ENCODE data around the gene RNASE1. TPM values are rescaled to one million over a fixed set of nuclear protein-coding genes. Genes with fewer than 3 reads are reported as not detected.

The RNASE1 gene
- total and polyA plus RNA-seq, 9 of the 15 experiments (the other 6 are each of a cell fraction or from before 2014, with no cell fraction given), result 6.4 to 33.3 (median 13.9) TPM

- TF ChIP-seq ARHGAP35 (IDR thresholded peaks at IDR 0.05; ENCODE audit: partially characterized antibody) (no peak), ZNF324 (CRISPR knock-in tag; IDR thresholded peaks at IDR 0.05) (no peak), ZFPM2 (CRISPR knock-in tag; IDR thresholded peaks at IDR 0.05) (no peak), KAT2B (IDR thresholded peaks at IDR 0.05; ENCODE audit: low read depth, low read length) (no peak), NR0B1 (IDR thresholded peaks at IDR 0.05; ENCODE audit: partially characterized antibody) (no peak), ZNF444 (CRISPR knock-in tag; IDR thresholded peaks at IDR 0.05) (no peak), ZNF445 (CRISPR knock-in tag; IDR thresholded peaks at IDR 0.05; ENCODE audit: low read depth) (no peak), ZNF586 (CRISPR knock-in tag; conservative IDR thresholded peaks at IDR 0.05) (no peak), ZFX (CRISPR knock-in tag; IDR thresholded peaks at IDR 0.05) (no peak), POLR2AphosphoS5 (IDR thresholded peaks at IDR 0.05; ENCODE audit: control insufficient read depth, insufficient read depth, low read depth, low read length) (no peak), PHF8 (IDR thresholded peaks at IDR 0.05; ENCODE audit: borderline replicate concordance, low read length) (0 out of 2 replicates have a peak, but pooled peaks have one; percentile 19), GTF3C2 (IDR thresholded peaks at IDR 0.05; ENCODE audit: borderline replicate concordance, extremely low read depth, insufficient read length) (no peak), CC2D1A (IDR thresholded peaks at IDR 0.05) (no peak), IFI16 (CRISPR knock-in tag; IDR thresholded peaks at IDR 0.05) (no peak), ZNF217 (CRISPR knock-in tag; IDR thresholded peaks at IDR 0.05) (no peak), PRMT5 (CRISPR knock-in tag; IDR thresholded peaks at IDR 0.05) (no peak)
- TF ChIP-seq, protein P1, sequence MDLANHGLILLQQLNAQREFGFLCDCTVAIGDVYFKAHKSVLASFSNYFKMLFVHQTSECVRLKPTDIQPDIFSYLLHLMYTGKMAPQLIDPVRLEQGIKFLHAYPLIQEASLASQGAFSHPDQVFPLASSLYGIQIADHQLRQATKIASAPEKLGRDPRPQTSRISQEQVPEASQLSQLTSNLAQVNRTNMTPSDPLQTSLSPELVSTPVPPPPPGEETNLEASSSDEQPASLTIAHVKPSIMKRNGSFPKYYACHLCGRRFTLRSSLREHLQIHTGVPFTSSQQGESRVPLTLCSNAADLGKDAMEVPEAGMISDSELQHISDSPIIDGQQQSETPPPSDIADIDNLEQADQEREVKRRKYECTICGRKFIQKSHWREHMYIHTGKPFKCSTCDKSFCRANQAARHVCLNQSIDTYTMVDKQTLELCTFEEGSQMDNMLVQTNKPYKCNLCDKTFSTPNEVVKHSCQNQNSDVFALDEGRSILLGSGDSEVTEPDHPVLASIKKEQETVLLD (IDR thresholded peaks at IDR 0.05), result no peak
- TF ChIP-seq, protein P2, sequence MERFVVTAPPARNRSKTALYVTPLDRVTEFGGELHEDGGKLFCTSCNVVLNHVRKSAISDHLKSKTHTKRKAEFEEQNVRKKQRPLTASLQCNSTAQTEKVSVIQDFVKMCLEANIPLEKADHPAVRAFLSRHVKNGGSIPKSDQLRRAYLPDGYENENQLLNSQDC (CRISPR knock-in tag; IDR thresholded peaks at IDR 0.05), result no peak
- TF ChIP-seq, protein P3, sequence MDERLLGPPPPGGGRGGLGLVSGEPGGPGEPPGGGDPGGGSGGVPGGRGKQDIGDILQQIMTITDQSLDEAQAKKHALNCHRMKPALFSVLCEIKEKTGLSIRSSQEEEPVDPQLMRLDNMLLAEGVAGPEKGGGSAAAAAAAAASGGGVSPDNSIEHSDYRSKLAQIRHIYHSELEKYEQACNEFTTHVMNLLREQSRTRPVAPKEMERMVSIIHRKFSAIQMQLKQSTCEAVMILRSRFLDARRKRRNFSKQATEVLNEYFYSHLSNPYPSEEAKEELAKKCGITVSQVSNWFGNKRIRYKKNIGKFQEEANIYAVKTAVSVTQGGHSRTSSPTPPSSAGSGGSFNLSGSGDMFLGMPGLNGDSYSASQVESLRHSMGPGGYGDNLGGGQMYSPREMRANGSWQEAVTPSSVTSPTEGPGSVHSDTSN (CRISPR knock-in tag; IDR thresholded peaks at IDR 0.05; ENCODE audit: low read depth), result 0 out of 2 replicates have a peak, but pooled peaks have one; percentile 44
- TF ChIP-seq, protein P3 (tag; conservative IDR thresholded peaks at IDR 0.05; ENCODE audit: low read depth), result peak; percentile 82
These were observed 2.6 kb downstream of the RNASE1 start (continued) for GRCh38 chr14:20799892-20800544.

All from K562 (cell line).